Fibroblast of lung (primary cell): ENCODE data around the gene SIM1.

Experiments used
- CTCF ChIP-seq, 2 donors: IDR thresholded peaks in 1 of 2; conservative IDR thresholded peaks in 1 of 2; 1 replicate in 1 of 2; 2 replicates in 1 of 2; pipeline ENCODE4 v1.5.1; 2011 to 2012; ENCODE audit warnings: low read length in 2 of 2, control low read depth in 1 of 2, inconsistent platforms in 1 of 2, low read depth in 1 of 2, mild to moderate bottlenecking in 1 of 2
- EZH2 ChIP-seq: IDR thresholded peaks from 2 replicates; pipeline ENCODE4 v1.5.1; 2012; ENCODE audit warnings: low read length, control low read depth, mild to moderate bottlenecking; ENCODE audit errors: missing control alignments

GRCh38 chr6:100347901-100348550, 116.7 kb downstream of the SIM1 start:
- TF ChIP-seq EZH2, result no peak
- TF ChIP-seq CTCF (conservative IDR thresholded peaks at IDR 0.05 in 1 of 2, IDR thresholded peaks at IDR 0.05 in 1 of 2; ENCODE audit: low read depth in 1 of 2, low read length in 2 of 2), result no peak
